ENCODE results near the gene SINHCAF. TPM values are rescaled to one million over a fixed set of nuclear protein-coding genes. Genes with fewer than 3 reads are reported as not detected.

The SINHCAF gene
- total and polyA plus RNA-seq, 9 of the 15 experiments (the other 6 are each of a cell fraction or from before 2014, with no cell fraction given): 73.2 to 185 (median 110) TPM

DNA sequence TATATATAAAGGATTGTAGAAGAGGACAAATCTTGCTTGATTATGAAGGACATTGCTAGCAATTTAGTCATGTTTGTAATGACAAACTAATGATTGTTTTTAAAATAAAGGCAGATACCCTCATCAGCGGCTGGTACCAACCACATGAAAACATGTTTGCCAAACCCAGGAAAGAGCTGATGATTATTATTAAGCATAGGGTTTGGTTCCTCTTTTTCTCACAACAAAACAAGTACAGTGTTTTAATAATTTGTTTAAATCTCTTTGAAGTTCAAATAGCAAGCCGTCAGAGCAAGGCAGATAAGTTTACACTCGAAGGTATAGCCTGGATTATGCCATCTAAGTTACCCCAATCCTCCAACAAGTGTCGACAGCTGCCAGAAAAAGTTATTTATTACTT is 5.3 kb upstream of the SINHCAF start:
- H3K9me1 ChIP-seq (ENCODE audit: control insufficient read depth, insufficient read depth, low read length): no peaks in the 10 kb centered on the region
- H3K4me2 ChIP-seq (ENCODE audit: insufficient read depth, low read length): no peak overlapping the region
- DNase-seq (ENCODE audit: extremely low read depth in 1 of 4, low spot score in 3 of 4) (no peak), FAIRE-seq (no peak), ATAC-seq (no peak)
- POLR2A ChIA-PET: no interaction called here
- peaks cover 4 to 16% of the 10 kb centered on the region in 2 experiments; a peak in 4 of 5 replicates for H3K27me3 ChIP-seq (ENCODE audit: control insufficient read depth in 2 of 2, insufficient read depth in 2 of 2, low read length in 2 of 2)
- in situ Hi-C loops (cut with MboI) (no loop called here), intact Hi-C loops (cut with micrococcal nuclease) (no loop called here)
- CTCF ChIA-PET (ENCODE audit: low intra/inter-chr PET ratio): no interaction called here
- no peaks in the 10 kb centered on the region for H4K20me1 ChIP-seq (replicated peaks; ENCODE audit: control insufficient read depth, insufficient read depth, low read length)
- H3K27ac ChIP-seq (ENCODE audit: extremely low read depth, low read depth, low read length): no peak overlapping the region
- BruUV-seq (replicated peaks): no TSS peak
- TF ChIP-seq SP2 (IDR thresholded peaks at IDR 0.05; ENCODE audit: extremely low read depth, low read depth, low read length, poor library complexity, severe bottlenecking) (no peak), BMI1 (IDR thresholded peaks at IDR 0.05; ENCODE audit: low read length) (0 out of 2 replicates have a peak, but pooled peaks have one; percentile 28), ZFP36 (IDR thresholded peaks at IDR 0.05; ENCODE audit: low read depth, low read length, partially characterized antibody) (peak; percentile 11), RNF2 (IDR thresholded peaks at IDR 0.05) (0 out of 2 replicates have a peak, but pooled peaks have one; percentile 26)
- WGBS (ENCODE audit: insufficient coverage, low coverage, missing lambda C conversion rate): 12% methylated on average over 4 of the region's 4 CpGs
- no peak overlapping the region for H3K9ac ChIP-seq (ENCODE audit: insufficient read depth in 1 of 2, low read depth in 2 of 2, low read length in 2 of 2)
- no peak overlapping the region for H2AFZ ChIP-seq (ENCODE audit: low read depth, low read length)
- H3K9me3 ChIP-seq (replicated peaks; ENCODE audit: control insufficient read depth, insufficient read depth, low read depth, low read length): no peaks in the 10 kb centered on the region
- H3K79me2 ChIP-seq (ENCODE audit: control insufficient read depth, insufficient read depth, low read length): no peaks in the 10 kb centered on the region
- H3K4me1 ChIP-seq (replicated peaks in 1 of 2; ENCODE audit: control insufficient read depth in 2 of 2, insufficient read depth in 2 of 2, low read length in 2 of 2): peaks cover 0 to 7% of the 10 kb centered on the region in 2 experiments; a peak in 2 of 5 replicates
- no peak overlapping the region for H3K4me3 ChIP-seq
- no peaks in the 10 kb centered on the region for H3K36me3 ChIP-seq (ENCODE audit: control insufficient read depth, insufficient read depth, low read length)

Data from K562 (cell line).